Fibroblast of lung (primary cell): ENCODE measurements around the gene C1QTNF8. TPM values are rescaled to one million over a fixed set of nuclear protein-coding genes. Genes with fewer than 3 reads are reported as not detected.

Experiments used
- DNase-seq, 2 donors: peaks; one replicate each; pipeline versions ENCODE4 v3.0.0 to v3.0.0-alpha.2; 2010; ENCODE audit warnings: low read depth in 2 of 2
- H2AFZ ChIP-seq: 2 replicates; pipeline ENCODE4 v1.5.1; 2012; ENCODE audit warnings: low read length, control low read depth, inconsistent platforms
- H3K27ac ChIP-seq: 2 replicates; pipeline ENCODE4 v1.5.1; 2011; ENCODE audit warnings: low read length, control low read depth; ENCODE audit not compliant: insufficient read depth
- H3K27me3 ChIP-seq: 2 replicates; pipeline ENCODE4 v1.5.1; 2011; ENCODE audit warnings: mild to moderate bottlenecking, low read length; ENCODE audit not compliant: control insufficient read depth, insufficient read depth
- H3K36me3 ChIP-seq: 2 replicates; pipeline ENCODE4 v1.5.1; 2011; ENCODE audit warnings: low read length; ENCODE audit not compliant: control insufficient read depth, insufficient read depth
- H3K4me1 ChIP-seq: 2 replicates; pipeline ENCODE4 v1.5.1; 2011; ENCODE audit warnings: low read length; ENCODE audit not compliant: control insufficient read depth, insufficient read depth; ENCODE audit errors: extremely low read depth
- H3K4me2 ChIP-seq: 2 replicates; pipeline ENCODE4 v1.5.1; 2011; ENCODE audit warnings: low read length, control low read depth; ENCODE audit not compliant: insufficient read depth; ENCODE audit errors: extremely low read depth
- H3K4me3 ChIP-seq, 4 experiments: fragments of 200-600 bp in 1 of 4; sonication (generic) in 1 of 4; replicated peaks in 1 of 4; 2 replicates each; pipeline ENCODE4 v1.5.1; 2011 to 2016; ENCODE audit warnings: low read length in 4 of 4, low read depth in 3 of 4, mild to moderate bottlenecking in 3 of 4, control low read depth in 2 of 4, inconsistent platforms in 1 of 4, mixed read lengths in 1 of 4; ENCODE audit not compliant: insufficient read depth in 1 of 4; ENCODE audit errors: control extremely low read depth in 1 of 4
- H3K79me2 ChIP-seq: 2 replicates; pipeline ENCODE4 v1.5.1; 2012; ENCODE audit warnings: mild to moderate bottlenecking, low read length, inconsistent platforms; ENCODE audit not compliant: control insufficient read depth, insufficient read depth
- H3K9ac ChIP-seq: 2 replicates; pipeline ENCODE4 v1.5.1; 2011; ENCODE audit warnings: mild to moderate bottlenecking, low read length, control low read depth; ENCODE audit not compliant: insufficient read depth
- H3K9me3 ChIP-seq: 2 replicates; pipeline ENCODE4 v1.5.1; 2012; ENCODE audit warnings: low read depth, low read length; ENCODE audit not compliant: control insufficient read depth, insufficient read depth
- H4K20me1 ChIP-seq: 2 replicates; pipeline ENCODE4 v1.5.1; 2011; ENCODE audit warnings: low read length; ENCODE audit not compliant: control insufficient read depth, insufficient read depth; ENCODE audit errors: extremely low read depth
- CTCF ChIP-seq, 2 donors: IDR thresholded peaks in 1 of 2; conservative IDR thresholded peaks in 1 of 2; 1 replicate in 1 of 2; 2 replicates in 1 of 2; pipeline ENCODE4 v1.5.1; 2011 to 2012; ENCODE audit warnings: low read length in 2 of 2, control low read depth in 1 of 2, inconsistent platforms in 1 of 2, low read depth in 1 of 2, mild to moderate bottlenecking in 1 of 2
- EZH2 ChIP-seq: IDR thresholded peaks from 2 replicates; pipeline ENCODE4 v1.5.1; 2012; ENCODE audit warnings: low read length, control low read depth, mild to moderate bottlenecking; ENCODE audit errors: missing control alignments
- polyA plus RNA-seq, 2 donors: library from polyadenylated mRNA; depleted of rRNA in 1 of 2; stranded (reverse) in 1 of 2; unstranded in 1 of 2; fragments of >200 nt; gene quantifications; 2 replicates each; pipeline ENCODE4 v1.2.1, GENCODE V29; 2011 to 2012; ENCODE audit warnings: missing spikeins in 1 of 2
- total RNA-seq: library from RNA; depleted of rRNA; stranded (reverse); fragments of >200 nt; gene quantifications from 2 replicates; pipeline ENCODE4 v1.2.1, GENCODE V29; 2014

Gene C1QTNF8
- total and polyA plus RNA-seq, 2 donors (not counting 1 experiment from before 2014, with no cell fraction given): not detected

GRCh38 chr16:1144476-1145382 lies 48.7 kb upstream of the C1QTNF8 start:
- H3K9me3 ChIP-seq: no peaks in the 10 kb centered on the region
- no peak for TF ChIP-seq CTCF (conservative IDR thresholded peaks at IDR 0.05 in 1 of 2, IDR thresholded peaks at IDR 0.05 in 1 of 2; ENCODE audit: low read depth in 1 of 2, low read length in 2 of 2)
- no peak for TF ChIP-seq EZH2
- no peak overlapping the region for H3K27ac ChIP-seq
- H3K4me1 ChIP-seq: no peaks in the 10 kb centered on the region
- no peaks in the 10 kb centered on the region for H3K79me2 ChIP-seq
- no peaks in the 10 kb centered on the region for H3K27me3 ChIP-seq
- H2AFZ ChIP-seq: no peak overlapping the region
- H3K4me2 ChIP-seq: no peak overlapping the region
- no peak for DNase-seq
- no peak overlapping the region for H3K9ac ChIP-seq
- H3K36me3 ChIP-seq: no peaks in the 10 kb centered on the region
- H4K20me1 ChIP-seq: no peaks in the 10 kb centered on the region
- H3K4me3 ChIP-seq: no peak overlapping the region

- no peaks in the 10 kb centered on the region for H3K36me3 ChIP-seq
- H3K9me3 ChIP-seq: no peaks in the 10 kb centered on the region
- no peaks in the 10 kb centered on the region for H3K27me3 ChIP-seq
- no peak overlapping the region for H2AFZ ChIP-seq
- no peaks in the 10 kb centered on the region for H3K4me1 ChIP-seq
- H3K9ac ChIP-seq: no peak overlapping the region
- H3K4me3 ChIP-seq: no peak overlapping the region
- no peak overlapping the region for H3K4me2 ChIP-seq
- no peak for DNase-seq
- no peaks in the 10 kb centered on the region for H4K20me1 ChIP-seq
- no peaks in the 10 kb centered on the region for H3K79me2 ChIP-seq
- TF ChIP-seq EZH2 (no peak), CTCF (conservative IDR thresholded peaks at IDR 0.05 in 1 of 2, IDR thresholded peaks at IDR 0.05 in 1 of 2; ENCODE audit: low read depth in 1 of 2, low read length in 2 of 2) (no peak)
- no peak overlapping the region for H3K27ac ChIP-seq
These were observed 47.9 kb upstream of the C1QTNF8 start for GRCh38 chr16:1143761-1144450.

- no peaks in the 10 kb centered on the region for H3K79me2 ChIP-seq
- no peaks in the 10 kb centered on the region for H3K36me3 ChIP-seq
- no peaks in the 10 kb centered on the region for H4K20me1 ChIP-seq
- H3K27ac ChIP-seq: no peak overlapping the region
- no peaks in the 10 kb centered on the region for H3K4me1 ChIP-seq
- DNase-seq: no peak
- TF ChIP-seq EZH2: no peak
- TF ChIP-seq CTCF (conservative IDR thresholded peaks at IDR 0.05 in 1 of 2, IDR thresholded peaks at IDR 0.05 in 1 of 2; ENCODE audit: low read depth in 1 of 2, low read length in 2 of 2): no peak
- no peak overlapping the region for H3K4me2 ChIP-seq
- no peaks in the 10 kb centered on the region for H3K27me3 ChIP-seq
- H3K4me3 ChIP-seq: no peak overlapping the region
- H3K9me3 ChIP-seq: no peaks in the 10 kb centered on the region
- H3K9ac ChIP-seq: no peak overlapping the region
- H2AFZ ChIP-seq: no peak overlapping the region
These were observed 46.9 kb upstream of the C1QTNF8 start for GRCh38 chr16:1142911-1143310.
